Effector CD8-positive, alpha-beta T cell (primary cell): Measurements from ENCODE around the gene GCKR.

Experiments
- DNase-seq: peaks from one replicate; lab custom pipeline; 2025; lab: John Stamatoyannopoulos, UW

Gene GCKR

GRCh38 chr2:27572439-27572838 lies 75.8 kb downstream of the GCKR start:
- DNase-seq: no peak

- DNase-seq: no peak
These were observed 76.4 kb downstream of the GCKR start for GRCh38 chr2:27572998-27573429.
